ENCODE data around the gene USO1.
"Not testable (repeated sequence)": the region's sequence is repeated elsewhere in the genome, so short reads cannot be mapped to it uniquely, and the experiment has no call there.

Gene USO1

GRCh38 chr4:75845992-75846391 is 121.6 kb downstream of the USO1 start:
- H3K27me3 ChIP-seq (replicated peaks; ENCODE audit: control insufficient read depth, insufficient read depth, low read length) = no peaks in the 10 kb centered on the region
- no peaks in the 10 kb centered on the region for H3K36me3 ChIP-seq (ENCODE audit: control insufficient read depth, insufficient read depth, low read length)
- H3K4me3 ChIP-seq (replicated peaks; ENCODE audit: low read depth, low read length) = no peak overlapping the region
- no peak for TF ChIP-seq CTCF (IDR thresholded peaks at IDR 0.05; ENCODE audit: insufficient read depth, low read length, poor library complexity, severe bottlenecking)
- no peak for DNase-seq (ENCODE audit: extremely low read depth, insufficient read length)

GRCh38 chr4:75848171-75848760 is 123.9 kb downstream of the USO1 start:
- TF ChIP-seq CTCF (IDR thresholded peaks at IDR 0.05; ENCODE audit: insufficient read depth, low read length, poor library complexity, severe bottlenecking) = peak; percentile 62
- not testable (repeated sequence) for H3K4me3 ChIP-seq (replicated peaks; ENCODE audit: low read depth, low read length); H3K27me3 ChIP-seq (replicated peaks; ENCODE audit: control insufficient read depth, insufficient read depth, low read length); H3K36me3 ChIP-seq (ENCODE audit: control insufficient read depth, insufficient read depth, low read length)
- peak; percentile 37 for DNase-seq (ENCODE audit: extremely low read depth, insufficient read length)

- DNase-seq (ENCODE audit: extremely low read depth, insufficient read length) = no peak
- no peaks in the 10 kb centered on the region for H3K27me3 ChIP-seq (replicated peaks; ENCODE audit: control insufficient read depth, insufficient read depth, low read length)
- H3K4me3 ChIP-seq (replicated peaks; ENCODE audit: low read depth, low read length) = no peak overlapping the region
- no peak for TF ChIP-seq CTCF (IDR thresholded peaks at IDR 0.05; ENCODE audit: insufficient read depth, low read length, poor library complexity, severe bottlenecking)
- no peaks in the 10 kb centered on the region for H3K36me3 ChIP-seq (ENCODE audit: control insufficient read depth, insufficient read depth, low read length)
Measured at GRCh38 chr4:75848891-75849290, 124.5 kb downstream of the USO1 start.

DNA sequence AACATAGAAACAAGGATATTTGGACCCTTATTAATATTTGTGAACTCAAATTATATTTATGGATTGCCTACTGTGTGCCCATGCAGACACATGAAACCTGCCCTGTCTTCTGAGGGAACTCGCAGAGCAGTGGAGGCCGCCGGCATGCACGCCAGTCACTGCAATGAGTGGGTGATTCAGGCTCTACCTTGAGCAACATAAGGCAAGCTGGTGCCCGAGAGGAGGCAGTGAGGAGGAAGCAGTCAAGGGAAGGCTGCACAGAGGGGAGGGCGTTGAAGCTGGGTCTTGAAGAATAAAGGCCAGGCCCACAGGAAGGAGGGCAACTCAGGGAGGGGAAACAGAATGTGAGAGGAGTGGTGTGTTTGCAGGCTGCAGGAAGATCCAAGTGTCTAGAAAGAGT is 125.1 kb downstream of the USO1 start:
- no peak for TF ChIP-seq CTCF (IDR thresholded peaks at IDR 0.05; ENCODE audit: insufficient read depth, low read length, poor library complexity, severe bottlenecking)
- no peaks in the 10 kb centered on the region for H3K36me3 ChIP-seq (ENCODE audit: control insufficient read depth, insufficient read depth, low read length)
- H3K27me3 ChIP-seq (replicated peaks; ENCODE audit: control insufficient read depth, insufficient read depth, low read length) = no peaks in the 10 kb centered on the region
- no peak for DNase-seq (ENCODE audit: extremely low read depth, insufficient read length)
- no peak overlapping the region for H3K4me3 ChIP-seq (replicated peaks; ENCODE audit: low read depth, low read length)

GRCh38 chr4:75858721-75859120 is 134.3 kb downstream of the USO1 start:
- no peaks in the 10 kb centered on the region for H3K36me3 ChIP-seq (ENCODE audit: control insufficient read depth, insufficient read depth, low read length)
- no peak for DNase-seq (ENCODE audit: extremely low read depth, insufficient read length)
- no peak overlapping the region for H3K4me3 ChIP-seq (replicated peaks; ENCODE audit: low read depth, low read length)
- H3K27me3 ChIP-seq (replicated peaks; ENCODE audit: control insufficient read depth, insufficient read depth, low read length) = no peaks in the 10 kb centered on the region
- no peak for TF ChIP-seq CTCF (IDR thresholded peaks at IDR 0.05; ENCODE audit: insufficient read depth, low read length, poor library complexity, severe bottlenecking)

DNA sequence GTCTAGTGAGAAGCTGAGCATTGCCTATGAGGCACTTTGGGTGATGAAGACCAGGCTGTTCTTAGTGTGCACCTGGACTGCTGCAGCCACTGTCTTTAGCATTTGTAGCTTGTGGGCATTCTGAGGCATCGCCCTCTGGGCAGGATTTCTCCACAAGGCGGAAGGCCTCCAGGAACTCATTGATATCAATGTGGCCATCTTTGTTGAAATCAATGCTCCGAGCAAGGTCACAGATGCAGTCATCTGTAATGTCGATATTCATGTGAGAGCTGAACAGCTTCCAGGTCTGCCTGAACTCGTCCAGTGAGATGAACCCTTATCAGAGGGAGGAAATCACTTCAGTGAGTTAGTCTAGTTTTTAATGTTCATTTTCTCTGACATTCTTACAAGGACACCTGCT is 136.2 kb downstream of the USO1 start:
- no peaks in the 10 kb centered on the region for H3K36me3 ChIP-seq (ENCODE audit: control insufficient read depth, insufficient read depth, low read length)
- no peaks in the 10 kb centered on the region for H3K27me3 ChIP-seq (replicated peaks; ENCODE audit: control insufficient read depth, insufficient read depth, low read length)
- H3K4me3 ChIP-seq (replicated peaks; ENCODE audit: low read depth, low read length) = no peak overlapping the region
- DNase-seq (ENCODE audit: extremely low read depth, insufficient read length) = no peak
- no peak for TF ChIP-seq CTCF (IDR thresholded peaks at IDR 0.05; ENCODE audit: insufficient read depth, low read length, poor library complexity, severe bottlenecking)
